ENCODE results near the gene VPS35L.

Gene VPS35L

DNA sequence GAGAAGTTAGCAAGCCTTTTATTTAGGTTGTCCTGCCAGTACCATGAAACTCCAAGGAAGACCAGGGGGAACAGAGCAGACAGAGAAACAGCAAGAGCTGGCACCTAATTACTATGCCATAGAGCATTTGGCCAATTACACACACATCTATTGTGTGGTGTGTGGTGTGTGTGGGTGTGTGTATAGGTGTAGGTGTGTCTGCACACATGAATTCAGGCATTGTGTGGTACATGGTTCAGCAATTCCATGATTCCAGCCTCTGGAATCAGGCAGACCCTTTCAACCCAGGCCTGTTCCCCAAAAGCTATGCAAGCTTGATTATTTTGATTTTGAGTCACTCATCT is 188.3 kb downstream of the VPS35L start:
- no peak overlapping the region for H3K4me3 ChIP-seq (ENCODE audit: low read depth, low read length)
- TF ChIP-seq, protein P1, sequence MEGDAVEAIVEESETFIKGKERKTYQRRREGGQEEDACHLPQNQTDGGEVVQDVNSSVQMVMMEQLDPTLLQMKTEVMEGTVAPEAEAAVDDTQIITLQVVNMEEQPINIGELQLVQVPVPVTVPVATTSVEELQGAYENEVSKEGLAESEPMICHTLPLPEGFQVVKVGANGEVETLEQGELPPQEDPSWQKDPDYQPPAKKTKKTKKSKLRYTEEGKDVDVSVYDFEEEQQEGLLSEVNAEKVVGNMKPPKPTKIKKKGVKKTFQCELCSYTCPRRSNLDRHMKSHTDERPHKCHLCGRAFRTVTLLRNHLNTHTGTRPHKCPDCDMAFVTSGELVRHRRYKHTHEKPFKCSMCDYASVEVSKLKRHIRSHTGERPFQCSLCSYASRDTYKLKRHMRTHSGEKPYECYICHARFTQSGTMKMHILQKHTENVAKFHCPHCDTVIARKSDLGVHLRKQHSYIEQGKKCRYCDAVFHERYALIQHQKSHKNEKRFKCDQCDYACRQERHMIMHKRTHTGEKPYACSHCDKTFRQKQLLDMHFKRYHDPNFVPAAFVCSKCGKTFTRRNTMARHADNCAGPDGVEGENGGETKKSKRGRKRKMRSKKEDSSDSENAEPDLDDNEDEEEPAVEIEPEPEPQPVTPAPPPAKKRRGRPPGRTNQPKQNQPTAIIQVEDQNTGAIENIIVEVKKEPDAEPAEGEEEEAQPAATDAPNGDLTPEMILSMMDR (IDR thresholded peaks at IDR 0.05; ENCODE audit: insufficient read depth, low read depth, low read length, missing control alignments): no peak
- no peak for DNase-seq (ENCODE audit: low read depth)

DNA sequence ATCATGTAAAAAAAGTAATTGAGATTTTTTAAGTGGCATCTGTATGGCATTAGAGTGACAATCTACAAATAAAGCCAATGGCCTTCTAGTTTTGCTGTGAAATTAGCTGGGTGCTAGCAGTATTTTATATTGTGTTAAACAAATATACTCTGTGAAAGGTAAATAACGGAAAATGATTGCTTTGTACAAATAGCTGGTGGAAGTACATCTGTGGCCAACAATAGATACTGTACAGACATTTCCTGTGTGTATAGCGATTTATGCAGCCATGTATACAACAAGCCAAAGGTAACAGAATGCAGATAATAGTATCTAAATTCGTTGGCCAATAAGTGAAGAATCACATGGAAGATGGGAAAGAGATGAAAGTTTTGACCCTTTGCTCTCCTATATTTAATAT is 189.2 kb downstream of the VPS35L start:
- H3K4me3 ChIP-seq (ENCODE audit: low read depth, low read length): no peak overlapping the region
- no peak for DNase-seq (ENCODE audit: low read depth)
- TF ChIP-seq, protein P1 (IDR thresholded peaks at IDR 0.05; ENCODE audit: insufficient read depth, low read depth, low read length, missing control alignments): no peak

DNA sequence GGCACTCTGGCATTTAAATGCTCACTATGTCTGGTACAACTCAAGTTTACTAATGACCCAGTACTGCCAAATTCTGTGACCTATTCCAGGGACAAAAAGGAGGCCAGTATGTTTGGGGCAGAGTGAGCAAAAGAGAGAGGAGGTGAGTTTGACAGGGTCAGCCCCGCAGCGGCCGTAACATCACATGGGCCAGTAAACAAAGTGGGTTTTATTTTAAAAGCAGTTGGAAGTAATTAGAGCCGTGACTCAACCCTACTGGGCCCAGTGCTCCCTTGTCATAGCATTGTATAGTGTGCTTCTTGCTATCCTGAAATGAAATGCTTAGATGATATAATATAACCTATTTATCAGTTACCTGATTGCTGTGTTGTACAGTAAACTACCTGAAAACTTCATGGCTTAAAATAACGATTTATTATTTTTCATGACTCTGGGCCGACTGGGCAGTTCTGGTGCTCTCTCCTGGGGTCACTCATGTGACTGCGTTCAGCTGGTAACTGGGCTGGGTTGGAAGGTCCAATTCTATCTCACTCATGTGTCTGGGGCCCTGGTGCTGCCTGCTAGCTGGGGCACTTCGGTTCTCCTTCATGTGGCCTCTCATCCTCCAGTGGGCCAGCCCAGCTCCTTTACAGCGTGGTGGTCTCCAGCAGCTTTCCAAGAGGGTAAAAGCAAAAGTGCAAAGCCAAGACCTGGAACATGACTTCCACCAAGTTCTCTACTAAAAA is 189.9 kb downstream of the VPS35L start:
- TF ChIP-seq, protein P1 (IDR thresholded peaks at IDR 0.05; ENCODE audit: insufficient read depth, low read depth, low read length, missing control alignments): no peak
- DNase-seq (ENCODE audit: low read depth): no peak
- H3K4me3 ChIP-seq (ENCODE audit: low read depth, low read length): no peak overlapping the region

GRCh38 chr16:19746561-19746960 is 191.1 kb downstream of the VPS35L start:
- no peak overlapping the region for H3K4me3 ChIP-seq (ENCODE audit: low read depth, low read length)
- TF ChIP-seq, protein P1 (IDR thresholded peaks at IDR 0.05; ENCODE audit: insufficient read depth, low read depth, low read length, missing control alignments): no peak
- no peak for DNase-seq (ENCODE audit: low read depth)

DNA sequence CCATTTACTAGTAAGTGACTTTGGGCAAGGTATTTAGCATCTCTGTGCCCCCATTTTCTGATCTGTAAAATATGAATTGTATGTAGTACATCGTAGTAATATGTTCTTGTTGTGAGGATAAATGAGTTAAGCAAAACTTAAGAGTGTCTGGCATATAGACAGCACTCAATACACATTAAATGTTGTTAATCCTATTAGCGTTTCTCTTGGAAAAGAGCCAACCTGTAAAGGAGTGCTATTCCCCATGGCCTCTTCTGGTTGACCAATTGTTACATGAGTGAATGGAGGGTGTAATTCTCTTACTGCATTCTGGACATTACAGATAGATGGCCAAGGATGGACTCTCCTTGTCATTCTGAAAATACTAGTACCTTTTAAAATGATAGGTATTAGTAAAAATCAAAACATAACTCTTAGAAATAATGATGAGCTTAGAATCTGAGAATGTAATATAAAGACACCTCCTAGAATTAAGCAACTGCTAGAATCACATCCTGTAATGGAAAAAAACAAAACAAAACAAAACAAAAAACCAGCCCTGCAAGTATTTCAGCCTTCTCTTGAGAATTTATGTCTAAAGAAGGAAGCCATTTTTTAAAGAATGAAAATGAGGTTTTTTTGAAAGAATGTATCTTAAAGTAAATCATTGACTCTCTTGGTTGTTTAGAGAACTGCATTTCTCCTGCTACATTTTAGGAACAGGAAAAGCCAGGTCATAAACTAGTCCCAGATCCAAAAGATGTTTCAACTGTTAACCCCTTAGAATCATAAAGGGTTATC is 193.1 kb downstream of the VPS35L start:
- TF ChIP-seq, protein P1 (IDR thresholded peaks at IDR 0.05; ENCODE audit: insufficient read depth, low read depth, low read length, missing control alignments): no peak
- H3K4me3 ChIP-seq (ENCODE audit: low read depth, low read length): no peak overlapping the region
- no peak for DNase-seq (ENCODE audit: low read depth)

DNA sequence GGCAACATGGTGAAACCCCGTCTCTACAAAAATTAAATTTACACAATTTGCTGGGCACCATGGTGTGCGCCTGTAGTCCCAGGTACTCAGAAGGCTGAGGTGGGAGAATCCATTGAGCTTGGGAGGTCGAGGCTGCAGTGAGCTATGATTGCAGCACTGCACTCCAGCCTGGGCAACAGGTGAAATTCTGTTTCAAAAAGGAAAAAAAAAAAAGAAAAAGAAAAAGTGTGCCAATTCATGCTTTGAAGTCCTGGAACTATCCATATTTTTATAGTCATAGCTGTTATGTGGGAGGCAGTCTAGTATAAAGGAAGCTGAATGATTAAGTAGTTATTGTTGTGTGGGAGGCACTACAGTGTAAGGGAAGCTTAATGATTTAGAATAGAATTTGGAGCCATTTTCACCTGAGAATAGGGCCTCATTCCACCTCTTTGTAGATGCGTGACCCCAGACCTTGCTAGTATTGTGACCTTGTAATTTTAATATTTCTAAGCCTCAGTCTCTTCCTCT is 194.1 kb downstream of the VPS35L start:
- no peak overlapping the region for H3K4me3 ChIP-seq (ENCODE audit: low read depth, low read length)
- no peak for DNase-seq (ENCODE audit: low read depth)
- TF ChIP-seq, protein P1 (IDR thresholded peaks at IDR 0.05; ENCODE audit: insufficient read depth, low read depth, low read length, missing control alignments): no peak

Measured in GM12865 (cell line).